HEK293 (cell line): ENCODE measurements around the gene ACIN1.

Experiments
- CTCF ChIA-PET: fragments of 350-600 bp; formaldehyde crosslinking; extraction: SDS; loops from one replicate; lab custom pipeline; 2021; ENCODE audit warnings: antibody characterized with exemption; lab: Yijun Ruan, JAX
- POLR2A ChIA-PET: fragments of 300-600 bp; formaldehyde crosslinking; extraction: SDS; loops from one replicate; lab custom pipeline; 2020; ENCODE audit warnings: antibody characterized with exemption, inconsistent platforms; lab: Yijun Ruan, JAX
- H3K27ac ChIP-seq: fragments of 200-500 bp; sonication (Bioruptor generic); 2 replicates; pipeline ENCODE4 v1.5.1; 2014; ENCODE audit warnings: low read depth, low read length, control low read depth, inconsistent platforms; ENCODE audit errors: extremely low read depth
- H3K36me3 ChIP-seq, 2 experiments: fragments of 200-500 bp in 1 of 2; sonication (Bioruptor generic) in 1 of 2; 1 replicate in 1 of 2; 2 replicates in 1 of 2; pipeline ENCODE4 v1.5.1; 2014 to 2017; ENCODE audit warnings: inconsistent platforms in 2 of 2, low read length in 2 of 2; ENCODE audit not compliant: control insufficient read depth in 2 of 2, insufficient read depth in 1 of 2
- H3K4me1 ChIP-seq: fragments of 200-500 bp; sonication (Bioruptor generic); 2 replicates; pipeline ENCODE4 v1.5.1; 2014; ENCODE audit warnings: mild to moderate bottlenecking, low read length, inconsistent platforms; ENCODE audit not compliant: control insufficient read depth, insufficient read depth
- H3K4me3 ChIP-seq: 2 replicates; pipeline ENCODE4 v1.5.1; 2011; ENCODE audit warnings: low read depth, mild to moderate bottlenecking, control low read depth, low read length, moderate library complexity
- H3K9me3 ChIP-seq: fragments of 200-500 bp; sonication (Bioruptor generic); 2 replicates; pipeline ENCODE4 v1.5.1; 2014; ENCODE audit warnings: low read depth, low read length, inconsistent platforms; ENCODE audit not compliant: control insufficient read depth, insufficient read depth
- FEZF1 ChIP-seq: fragments of 450-650 bp; formaldehyde crosslinking; IDR thresholded peaks from 2 replicates; pipeline ENCODE4 v1.5.1; 2016; ENCODE audit warnings: missing biosample characterization, missing genetic modification characterization
- KLF9 ChIP-seq: fragments of 450-650 bp; formaldehyde crosslinking; IDR thresholded peaks from 2 replicates; pipeline ENCODE4 v1.5.1; 2016; ENCODE audit warnings: missing biosample characterization, missing genetic modification characterization, low read depth
- PRDM10 ChIP-seq: fragments of 450-650 bp; formaldehyde crosslinking; IDR thresholded peaks from 2 replicates; pipeline ENCODE4 v1.5.1; 2016; ENCODE audit warnings: missing biosample characterization, missing genetic modification characterization
- TSHZ1 ChIP-seq: fragments of 450-650 bp; formaldehyde crosslinking; IDR thresholded peaks from 2 replicates; pipeline ENCODE4 v1.5.1; 2016; ENCODE audit warnings: missing biosample characterization, missing genetic modification characterization, borderline replicate concordance
- ZBTB21 ChIP-seq: fragments of 450-650 bp; formaldehyde crosslinking; IDR thresholded peaks from 2 replicates; pipeline ENCODE4 v1.5.1; 2017; ENCODE audit warnings: missing biosample characterization, missing genetic modification characterization
- ZNF155 ChIP-seq: fragments of 450-650 bp; formaldehyde crosslinking; IDR thresholded peaks from 2 replicates; pipeline ENCODE4 v1.5.1; 2016; ENCODE audit warnings: missing biosample characterization, missing genetic modification characterization
- ZNF157 ChIP-seq: fragments of 450-650 bp; formaldehyde crosslinking; IDR thresholded peaks from 2 replicates; pipeline ENCODE4 v1.5.1; 2016; ENCODE audit warnings: missing biosample characterization, missing genetic modification characterization
- ZNF274 ChIP-seq, 2 experiments: fragments of 200-500 bp in 1 of 2; fragments of 450-650 bp in 1 of 2; sonication (Bioruptor generic) in 1 of 2; formaldehyde crosslinking in 1 of 2; IDR thresholded peaks; 2 replicates each; pipeline versions ENCODE4 v1.5.1 to v1.6.1; 2014 to 2016; ENCODE audit warnings: borderline replicate concordance in 1 of 2, inconsistent platforms in 1 of 2, low read length in 1 of 2, missing biosample characterization in 1 of 2, missing genetic modification characterization in 1 of 2
- ZNF311 ChIP-seq: fragments of 450-650 bp; formaldehyde crosslinking; IDR thresholded peaks from 2 replicates; pipeline ENCODE4 v1.5.1; 2017; ENCODE audit warnings: missing biosample characterization, missing genetic modification characterization, borderline replicate concordance
- ZNF501 ChIP-seq: fragments of 450-650 bp; formaldehyde crosslinking; IDR thresholded peaks from 2 replicates; pipeline ENCODE4 v1.5.1; 2016; ENCODE audit warnings: missing biosample characterization, missing genetic modification characterization
- ZNF549 ChIP-seq: fragments of 450-650 bp; IDR thresholded peaks from 2 replicates; pipeline ENCODE4 v1.5.1; 2018; ENCODE audit warnings: missing biosample characterization, missing genetic modification characterization, mild to moderate bottlenecking, inconsistent platforms, moderate library complexity

The ACIN1 gene

GRCh38 chr14:23137813-23138535 lies 43.0 kb upstream of the ACIN1 start:
- Histone ChIP-seq H3K4me3 (no peak overlapping the region), H3K9me3 (no peaks in the 10 kb centered on the region), H3K27ac (no peak overlapping the region), H3K4me1 (0 out of 2 replicates have a peak, but pooled peaks cover 2% of the 10 kb centered on the region), H3K36me3 (peaks cover 0 to 10% of the 10 kb centered on the region in 2 experiments; a peak in 2 of 3 replicates)
- ChIA-PET CTCF (interaction anchor here (0.6 to 1.3 kb wide), 4 partner anchors 17 to 224 kb away, joined by 3 to 4 read pairs (median 4); no protein-coding TSS in a partner anchor), POLR2A (no interaction called here)
- TF ChIP-seq ZBTB21 (no peak), ZNF549 (tag by site-specific recombination) (no peak), ZNF155 (no peak), KLF9 (no peak), ZNF501 (tag by site-specific recombination) (no peak), PRDM10 (0 out of 2 replicates have a peak, but pooled peaks have one; percentile 0)

GRCh38 chr14:23137192-23137812 lies 42.4 kb upstream of the ACIN1 start:
- Histone ChIP-seq H3K36me3 (peaks cover 0 to 8% of the 10 kb centered on the region in 2 experiments; a peak in 2 of 3 replicates), H3K4me3 (no peak overlapping the region), H3K27ac (no peak overlapping the region), H3K4me1 (0 out of 2 replicates have a peak, but pooled peaks cover 2% of the 10 kb centered on the region), H3K9me3 (no peaks in the 10 kb centered on the region)
- CTCF ChIA-PET, result interaction anchor here (0.5 to 1.3 kb wide), 4 partner anchors 16 to 225 kb away, joined by 3 to 4 read pairs (median 3); no protein-coding TSS in a partner anchor
- POLR2A ChIA-PET, result no interaction called here
- TF ChIP-seq ZNF274 (IDR thresholded peaks at IDR 0.05; ENCODE audit: low read length), result no peak
- TF ChIP-seq ZNF274 (tag by site-specific recombination; IDR thresholded peaks at IDR 0.05; ENCODE audit: borderline replicate concordance), result no peak
- TF ChIP-seq ZNF157 (tag by site-specific recombination), result no peak
- no peak for TF ChIP-seq TSHZ1 (tag by site-specific recombination)
- peak; percentile 37; the same call in 1 of the 2 replicates for TF ChIP-seq PRDM10
- TF ChIP-seq FEZF1 (tag by site-specific recombination), result no peak
- TF ChIP-seq ZNF311, result no peak
